ENCODE results near the gene TEDC2.

- TF ChIP-seq, protein P1, sequence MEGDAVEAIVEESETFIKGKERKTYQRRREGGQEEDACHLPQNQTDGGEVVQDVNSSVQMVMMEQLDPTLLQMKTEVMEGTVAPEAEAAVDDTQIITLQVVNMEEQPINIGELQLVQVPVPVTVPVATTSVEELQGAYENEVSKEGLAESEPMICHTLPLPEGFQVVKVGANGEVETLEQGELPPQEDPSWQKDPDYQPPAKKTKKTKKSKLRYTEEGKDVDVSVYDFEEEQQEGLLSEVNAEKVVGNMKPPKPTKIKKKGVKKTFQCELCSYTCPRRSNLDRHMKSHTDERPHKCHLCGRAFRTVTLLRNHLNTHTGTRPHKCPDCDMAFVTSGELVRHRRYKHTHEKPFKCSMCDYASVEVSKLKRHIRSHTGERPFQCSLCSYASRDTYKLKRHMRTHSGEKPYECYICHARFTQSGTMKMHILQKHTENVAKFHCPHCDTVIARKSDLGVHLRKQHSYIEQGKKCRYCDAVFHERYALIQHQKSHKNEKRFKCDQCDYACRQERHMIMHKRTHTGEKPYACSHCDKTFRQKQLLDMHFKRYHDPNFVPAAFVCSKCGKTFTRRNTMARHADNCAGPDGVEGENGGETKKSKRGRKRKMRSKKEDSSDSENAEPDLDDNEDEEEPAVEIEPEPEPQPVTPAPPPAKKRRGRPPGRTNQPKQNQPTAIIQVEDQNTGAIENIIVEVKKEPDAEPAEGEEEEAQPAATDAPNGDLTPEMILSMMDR (conservative IDR thresholded peaks at IDR 0.05; ENCODE audit: low read length) = no peak
- TF ChIP-seq EZH2phosphoT487 (IDR thresholded peaks at IDR 0.05; ENCODE audit: borderline replicate concordance, low read depth, low read length) = no peak
These were observed 7.0 kb downstream of the TEDC2 start for GRCh38 chr16:2466667-2467527.
